Activated naive CD8-positive, alpha-beta T cell treated with anti-CD3 and anti-CD28 coated beads for 36 hours (primary cell): ENCODE data around the gene ZFP30. TPM values are rescaled to one million over a fixed set of nuclear protein-coding genes. Genes with fewer than 3 reads are reported as not detected.
"Not testable (repeated sequence)": the region's sequence is repeated elsewhere in the genome, so short reads cannot be mapped to it uniquely, and the experiment has no call there.

ENCODE experiments used
- DNase-seq: peaks from one replicate; pipeline ENCODE4 v3.0.0; 2021
- H3K27ac Mint-ChIP-seq: one replicate; pipeline ENCODE4 v1.8.0; 2022; ENCODE audit warnings: mild to moderate bottlenecking, moderate library complexity, mixed read lengths
- H3K27me3 Mint-ChIP-seq: one replicate; pipeline ENCODE4 v1.8.0; 2022; ENCODE audit warnings: mild to moderate bottlenecking, mixed read lengths
- H3K36me3 Mint-ChIP-seq: one replicate; pipeline ENCODE4 v1.8.0; 2021; ENCODE audit warnings: mild to moderate bottlenecking, mixed read lengths
- H3K4me1 Mint-ChIP-seq: one replicate; pipeline ENCODE4 v1.8.0; 2021; ENCODE audit warnings: mixed read lengths
- H3K4me3 Mint-ChIP-seq: one replicate; pipeline ENCODE4 v1.8.0; 2022; ENCODE audit warnings: mild to moderate bottlenecking, moderate library complexity, mixed read lengths
- H3K9me3 Mint-ChIP-seq: one replicate; pipeline ENCODE4 v1.8.0; 2022; ENCODE audit warnings: mixed read lengths
- total RNA-seq, 2 experiments: library from RNA; stranded (reverse); gene quantifications; one replicate each; pipeline ENCODE4 v1.2.3, GENCODE V29; 2021

ZFP30 gene
- total RNA-seq = 1 to 10 TPM; 7.8 to 8.3 TPM

DNA sequence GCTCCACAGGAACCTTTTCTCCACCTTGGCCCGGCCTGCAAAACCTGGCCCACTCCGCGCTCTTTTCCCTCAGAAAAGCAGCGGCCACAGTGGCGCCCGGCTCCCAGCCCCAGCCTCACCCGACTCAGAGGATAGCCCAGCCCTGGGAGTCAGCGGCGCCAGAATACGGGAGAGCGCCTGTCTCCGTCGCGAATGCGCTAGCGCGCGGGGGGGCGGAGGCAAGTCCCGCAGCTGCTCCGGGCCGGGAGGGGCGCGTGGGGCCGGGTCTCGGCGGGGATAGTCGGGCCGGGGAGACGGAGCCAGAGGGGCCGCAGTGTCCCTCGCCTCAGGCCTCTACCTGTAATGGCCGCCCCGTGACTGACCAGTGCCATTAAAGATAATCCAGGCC lies at the start of gene ZFP30:
ZFP30 (minus strand) TSS at position 165 of the 388 bp plus-strand sequence. CDS start 7,643 bp downstream, outside the sequence.
- Mint-ChIP-seq H3K9me3 (peaks cover 28% of the 10 kb centered on the region), H3K4me3 (peak within 1 kb of the TSS; percentile 84), H3K27ac (peak within 1 kb of the TSS; percentile 96), H3K4me1 (peaks cover 34% of the 10 kb centered on the region), H3K27me3 (no peaks in the 10 kb centered on the region), H3K36me3 (peaks cover 42% of the 10 kb centered on the region)
- peak; percentile 86 for DNase-seq

DNA sequence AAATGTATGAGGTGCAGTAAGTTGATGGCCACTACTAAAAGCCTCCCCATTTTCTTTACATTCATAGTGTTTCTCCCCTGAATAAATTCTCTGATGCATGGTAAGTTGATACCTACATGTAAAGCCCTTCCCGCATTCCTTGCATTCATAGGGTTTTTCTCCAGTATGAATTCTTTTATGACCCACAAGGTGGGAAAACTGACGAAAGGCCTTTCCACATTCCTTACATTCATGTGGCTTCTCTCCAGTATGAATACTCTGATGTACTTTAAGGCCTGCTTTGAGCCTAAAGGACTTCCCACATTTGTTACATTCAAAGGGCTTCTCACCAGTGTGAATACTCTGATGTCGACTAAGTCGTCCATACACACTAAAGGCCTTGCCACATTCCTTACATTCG lies 43.8 kb upstream of the ZFP30 start:
- Mint-ChIP-seq H3K4me3 (no peak overlapping the region), H3K36me3 (peaks cover 74% of the 10 kb centered on the region), H3K27me3 (no peaks in the 10 kb centered on the region), H3K4me1 (no peaks in the 10 kb centered on the region), H3K9me3 (peaks cover 48% of the 10 kb centered on the region), H3K27ac (no peak overlapping the region)
- DNase-seq = no peak

DNA sequence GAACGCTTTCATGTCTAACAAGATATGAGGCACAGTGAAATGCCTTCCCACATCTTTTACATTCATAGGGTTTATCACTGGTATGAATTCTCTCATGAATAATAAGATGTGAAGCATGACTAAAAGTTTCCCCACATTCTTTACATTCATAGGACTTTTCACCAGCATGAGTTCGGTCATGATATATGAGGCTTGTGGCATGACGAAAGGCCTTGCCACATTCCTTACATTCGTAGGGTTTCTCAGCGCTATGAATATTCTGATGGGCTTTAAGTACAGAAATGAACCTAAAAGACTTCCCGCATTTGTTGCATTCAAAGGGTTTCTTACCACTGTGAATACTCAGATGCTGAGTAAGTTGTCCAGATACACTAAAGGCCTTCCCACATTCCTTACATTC lies 43.0 kb upstream of the ZFP30 start:
- Mint-ChIP-seq H3K9me3 (peaks cover 46% of the 10 kb centered on the region), H3K36me3 (peaks cover 70% of the 10 kb centered on the region), H3K27ac (no peak overlapping the region), H3K27me3 (no peaks in the 10 kb centered on the region), H3K4me3 (no peak overlapping the region), H3K4me1 (no peaks in the 10 kb centered on the region)
- DNase-seq = no peak

DNA sequence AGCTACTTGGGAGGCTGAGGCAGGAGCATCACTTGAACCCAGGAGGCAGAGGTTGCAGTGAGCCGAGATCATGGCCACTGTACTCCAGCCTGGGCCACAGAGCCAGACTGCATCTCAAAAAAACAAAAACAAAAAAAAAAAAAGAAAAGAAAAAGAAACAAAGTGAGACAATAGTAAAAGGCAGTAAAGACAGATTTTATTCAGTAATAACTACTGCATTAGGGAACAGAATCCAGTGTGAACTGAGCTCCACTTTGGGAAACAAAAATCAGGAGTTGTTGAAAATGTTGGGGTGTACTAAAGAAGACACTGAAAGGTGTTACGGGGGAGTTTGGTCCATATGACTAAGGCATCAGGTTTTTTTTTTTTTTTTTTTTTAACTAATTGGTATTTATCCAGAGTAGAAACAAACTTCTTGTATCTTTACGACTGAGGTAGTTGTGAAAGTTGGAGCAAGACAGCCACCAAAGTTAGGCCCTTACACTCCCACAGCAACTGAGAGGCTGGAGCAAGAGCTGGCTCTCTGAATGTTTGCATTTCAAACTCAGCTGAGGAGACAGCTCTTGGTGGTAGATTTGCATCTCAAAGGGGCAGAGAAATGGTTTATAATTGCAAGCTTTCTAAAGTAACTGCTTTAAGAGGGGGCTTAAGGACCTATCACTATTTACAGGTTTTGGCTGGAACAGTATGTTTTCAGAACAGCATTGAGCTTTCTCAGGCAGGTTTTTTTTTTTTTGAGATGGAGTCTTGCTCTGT lies 40.1 kb upstream of the ZFP30 start:
- Mint-ChIP-seq H3K27ac (no peak overlapping the region), H3K4me3 (no peak overlapping the region), H3K36me3 (peaks cover 52% of the 10 kb centered on the region), H3K27me3 (no peaks in the 10 kb centered on the region), H3K9me3 (peaks cover 38% of the 10 kb centered on the region), H3K4me1 (peaks cover 6% of the 10 kb centered on the region)
- no peak for DNase-seq

DNA sequence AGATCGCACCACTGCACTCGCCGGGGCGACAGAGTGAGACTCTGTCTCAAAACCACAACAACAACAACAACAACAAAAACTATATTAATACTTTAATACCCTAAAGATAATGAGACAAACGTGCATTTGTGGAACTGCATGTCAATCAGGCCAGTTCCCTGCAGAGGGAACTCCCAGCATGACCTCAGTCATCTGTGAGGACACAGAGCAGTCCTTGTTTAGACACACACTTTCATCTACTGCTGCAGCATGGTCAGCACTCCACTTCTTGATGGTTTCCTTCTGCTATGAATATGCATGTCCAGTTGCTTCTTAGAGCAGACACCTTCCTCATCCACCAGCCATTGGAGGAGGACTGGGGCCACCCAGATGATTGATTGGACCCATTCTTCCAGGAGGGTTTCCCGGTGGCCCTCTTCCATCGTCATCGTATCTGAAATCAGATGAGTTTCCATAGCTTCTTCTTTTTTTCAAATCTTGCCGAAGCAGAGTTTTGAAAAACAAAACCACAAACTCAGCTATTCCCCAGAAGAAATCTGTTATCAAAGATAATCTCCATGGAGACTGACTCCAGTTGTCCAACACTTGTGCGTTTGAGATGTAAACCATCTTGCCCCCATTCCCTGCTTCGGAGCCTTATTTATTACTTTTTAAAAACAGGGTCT lies 37.8 kb upstream of the ZFP30 start:
- no peak for DNase-seq
- Mint-ChIP-seq H3K27me3 (no peaks in the 10 kb centered on the region), H3K4me1 (peaks cover 6% of the 10 kb centered on the region), H3K36me3 (peaks cover 42% of the 10 kb centered on the region), H3K9me3 (peaks cover 20% of the 10 kb centered on the region), H3K27ac (no peak overlapping the region), H3K4me3 (no peak overlapping the region)

DNA sequence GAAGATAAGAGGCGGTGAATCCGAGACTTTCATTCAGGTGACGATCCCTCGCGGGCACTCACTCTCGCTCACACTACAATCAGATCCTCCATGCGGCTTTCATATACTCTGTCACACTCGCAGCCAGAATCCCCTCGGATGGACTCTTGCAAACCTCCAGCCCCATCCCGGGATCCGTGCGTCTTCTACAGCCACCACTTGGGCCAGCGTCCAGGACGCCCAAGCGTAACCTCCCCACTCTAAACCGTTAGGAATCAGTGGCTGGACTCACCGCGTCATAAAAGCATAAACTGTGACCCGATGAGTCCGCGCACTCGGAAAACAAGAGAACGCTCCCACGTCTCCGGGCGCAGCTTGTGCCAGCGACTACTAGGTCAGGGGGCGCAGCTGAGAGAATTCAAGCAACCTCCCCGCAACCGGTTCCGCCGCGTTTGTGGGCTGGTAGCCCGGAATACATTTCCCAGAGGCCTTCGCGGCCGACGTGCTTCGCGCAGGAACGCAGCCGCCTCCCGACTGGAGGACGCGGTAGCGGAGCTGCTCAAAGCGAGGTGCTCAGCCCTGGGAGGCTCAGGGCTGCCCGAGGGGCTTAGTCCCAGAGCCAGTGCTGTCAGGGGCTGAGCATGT lies 36.7 kb upstream of the ZFP30 start:
- DNase-seq = peak; percentile 86
- peaks cover 19% of the 10 kb centered on the region for H3K9me3 Mint-ChIP-seq
- H3K27ac Mint-ChIP-seq = peak overlapping the region; percentile 98
- H3K36me3 Mint-ChIP-seq = peaks cover 41% of the 10 kb centered on the region
- peaks cover 6% of the 10 kb centered on the region for H3K4me1 Mint-ChIP-seq
- peak overlapping the region; percentile 93 for H3K4me3 Mint-ChIP-seq
- H3K27me3 Mint-ChIP-seq = no peaks in the 10 kb centered on the region

DNA sequence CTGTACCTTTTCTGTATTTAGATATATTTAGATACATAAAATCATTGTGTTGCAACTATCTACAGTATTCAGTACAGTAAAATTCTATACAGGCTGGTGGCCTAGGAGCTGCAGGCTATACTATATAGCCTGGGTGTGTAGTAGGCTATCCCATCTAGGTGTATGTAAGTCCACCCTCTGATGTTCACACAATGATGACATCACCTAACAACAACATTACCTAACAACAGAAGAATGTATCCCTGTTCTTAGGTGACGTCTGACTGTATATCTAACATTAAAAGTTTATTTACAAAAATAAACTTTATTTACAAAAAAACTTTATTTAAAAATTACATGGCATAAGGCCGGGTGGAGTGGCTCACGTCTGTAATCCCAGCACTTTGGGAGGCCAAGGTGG lies 28.3 kb upstream of the ZFP30 start:
- Mint-ChIP-seq H3K27me3 (no peaks in the 10 kb centered on the region), H3K27ac (no peak overlapping the region), H3K36me3 (peaks cover 48% of the 10 kb centered on the region), H3K9me3 (peaks cover 39% of the 10 kb centered on the region), H3K4me1 (no peaks in the 10 kb centered on the region), H3K4me3 (no peak overlapping the region)
- no peak for DNase-seq

DNA sequence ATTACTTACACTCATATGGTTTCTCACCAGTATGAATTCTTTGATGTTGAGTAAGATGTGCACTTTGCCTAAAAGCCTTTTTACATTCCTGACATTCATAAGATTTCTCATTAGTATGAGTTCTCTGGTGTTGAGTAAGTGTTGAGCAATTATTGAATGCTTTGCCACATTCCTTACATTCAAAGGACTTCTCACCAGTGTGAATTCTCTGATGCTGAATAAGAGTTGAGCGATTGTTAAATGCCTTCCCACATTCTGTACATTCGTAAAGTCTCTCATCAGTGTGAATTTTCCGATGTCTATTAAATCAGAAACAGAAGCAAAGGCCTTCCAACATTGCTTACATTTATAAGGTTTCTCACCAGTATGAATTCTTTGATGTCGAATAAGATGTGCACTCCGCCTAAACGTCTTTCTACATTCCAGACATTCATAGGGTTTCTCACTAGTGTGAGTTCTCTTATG lies 14.2 kb upstream of the ZFP30 start:
- no peak for DNase-seq
- H3K4me3 Mint-ChIP-seq = no peak overlapping the region
- no peak overlapping the region for H3K27ac Mint-ChIP-seq
- H3K4me1 Mint-ChIP-seq = no peaks in the 10 kb centered on the region
- H3K9me3 Mint-ChIP-seq = peaks cover 39% of the 10 kb centered on the region
- peaks cover 21% of the 10 kb centered on the region for H3K36me3 Mint-ChIP-seq
- no peaks in the 10 kb centered on the region for H3K27me3 Mint-ChIP-seq

DNA sequence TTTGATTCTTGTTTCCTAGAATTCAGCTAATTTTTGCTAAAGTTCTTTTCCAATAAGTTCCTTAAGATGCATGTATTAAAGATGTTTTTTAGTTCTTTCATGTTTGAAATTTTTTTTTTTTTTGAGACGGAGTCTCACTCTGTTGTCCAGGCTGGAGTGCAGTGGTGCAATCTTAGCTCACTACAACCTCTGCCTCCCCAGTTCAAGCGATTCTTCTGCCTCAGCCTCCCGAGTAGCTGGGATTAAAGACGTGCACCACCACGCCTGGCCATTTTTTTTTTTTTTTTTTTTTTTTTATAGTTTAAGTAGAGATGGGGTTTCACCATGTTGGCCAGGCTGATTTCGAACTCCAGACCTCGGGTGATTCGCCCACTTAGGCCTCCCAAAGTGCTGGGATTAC lies 1.9 kb upstream of the ZFP30 start:
- not testable (repeated sequence) for H3K27me3 Mint-ChIP-seq, DNase-seq, H3K27ac Mint-ChIP-seq
- Mint-ChIP-seq H3K4me3 (peak overlapping the region; percentile 84), H3K4me1 (peaks cover 34% of the 10 kb centered on the region), H3K36me3 (peaks cover 37% of the 10 kb centered on the region), H3K9me3 (peaks cover 28% of the 10 kb centered on the region)

DNA sequence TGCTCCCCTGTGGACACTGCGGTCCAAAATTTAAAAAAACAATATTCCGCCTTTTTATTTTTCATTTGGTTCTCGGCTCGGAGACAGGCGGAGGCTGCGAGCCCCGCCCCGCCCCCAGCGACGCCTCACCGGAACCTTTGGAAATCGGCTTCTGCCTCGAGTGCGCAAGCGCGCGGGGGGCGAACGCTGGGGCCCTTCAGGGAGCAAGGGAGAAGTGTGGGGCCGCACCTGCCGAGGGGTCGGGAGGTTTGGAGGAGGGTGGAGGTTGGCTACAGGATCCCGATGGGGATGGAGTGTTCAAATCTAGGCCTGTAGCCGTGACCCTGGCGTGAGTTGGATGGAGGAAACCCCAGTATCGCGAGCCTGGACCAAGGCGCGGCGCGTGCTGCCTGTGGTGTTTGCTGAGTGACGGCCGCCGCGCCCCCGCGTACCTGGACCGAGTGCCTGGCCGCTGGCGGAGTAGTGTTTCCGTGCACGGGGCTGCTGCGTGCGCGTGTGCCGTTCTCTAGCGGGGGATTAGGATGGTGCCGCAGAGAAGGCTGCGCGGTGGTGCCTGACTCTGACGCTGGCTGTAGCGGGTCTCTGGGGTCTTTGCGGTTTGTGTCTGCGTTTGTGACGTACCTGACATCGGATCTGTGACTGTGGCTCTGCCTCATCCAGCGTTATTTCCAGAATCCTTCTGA lies 565 bp upstream of the ZFP30 start:
- Mint-ChIP-seq H3K27me3 (no peaks in the 10 kb centered on the region), H3K27ac (peak overlapping the region; percentile 96), H3K4me3 (peak overlapping the region; percentile 84), H3K9me3 (peaks cover 24% of the 10 kb centered on the region), H3K36me3 (peaks cover 40% of the 10 kb centered on the region), H3K4me1 (peaks cover 34% of the 10 kb centered on the region)
- DNase-seq = peak; percentile 89

DNA sequence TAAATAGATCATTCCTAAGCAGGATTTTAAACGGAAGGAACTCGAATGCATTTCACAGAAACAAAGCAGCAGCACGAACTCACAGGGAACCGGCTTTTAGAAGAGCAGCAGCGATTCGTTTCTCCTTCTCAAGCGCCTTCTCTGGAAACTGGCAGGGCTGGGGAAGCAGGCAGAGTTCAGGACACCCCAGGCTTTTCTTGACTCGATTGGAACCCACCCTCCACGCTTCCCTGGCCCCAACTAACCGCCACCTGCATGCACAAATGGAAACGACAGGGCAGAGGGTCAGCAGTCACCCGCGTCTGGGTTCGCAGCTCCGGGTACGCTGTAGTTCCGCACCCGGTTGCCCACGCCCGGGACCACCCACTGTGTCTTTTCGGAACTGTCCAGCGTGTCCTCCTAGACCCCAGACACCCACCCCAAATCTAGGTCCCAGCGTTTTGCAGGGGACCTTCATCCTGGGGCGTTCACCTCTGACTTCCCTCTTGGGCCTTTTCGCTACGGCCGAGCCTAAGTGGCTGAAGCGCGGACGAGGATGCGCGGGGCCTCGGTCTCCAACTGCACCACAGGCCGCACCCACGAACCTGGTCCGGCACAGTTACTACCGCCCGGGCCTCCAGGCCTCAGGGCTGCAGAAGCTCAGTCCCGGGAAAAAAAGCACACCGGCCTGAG lies 500 bp downstream of the ZFP30 start:
- H3K4me3 Mint-ChIP-seq = peak overlapping the region; percentile 84
- H3K4me1 Mint-ChIP-seq = peaks cover 34% of the 10 kb centered on the region
- H3K27ac Mint-ChIP-seq = peak overlapping the region; percentile 96
- peaks cover 28% of the 10 kb centered on the region for H3K9me3 Mint-ChIP-seq
- no peaks in the 10 kb centered on the region for H3K27me3 Mint-ChIP-seq
- peak; percentile 40 for DNase-seq
- H3K36me3 Mint-ChIP-seq = peaks cover 46% of the 10 kb centered on the region

DNA sequence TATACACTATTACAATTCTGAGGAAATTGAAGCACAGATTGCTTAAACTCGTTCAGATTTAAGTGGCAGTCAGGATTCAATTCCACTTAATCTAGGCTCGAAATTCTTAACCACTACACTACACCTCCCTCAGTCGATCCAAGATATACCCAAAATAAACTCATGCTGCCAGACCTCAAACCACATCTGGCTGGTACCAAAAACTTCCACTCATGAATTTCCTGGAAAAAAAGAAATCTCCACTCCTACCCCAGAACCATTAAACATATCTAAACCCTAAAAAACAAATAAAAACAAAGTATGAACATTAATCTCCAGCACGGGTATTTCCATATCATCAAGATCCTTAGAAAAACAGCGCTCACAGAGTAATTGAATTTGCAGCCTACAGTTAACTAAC lies 1.1 kb downstream of the ZFP30 start:
- Mint-ChIP-seq H3K36me3 (peaks cover 51% of the 10 kb centered on the region), H3K27me3 (no peaks in the 10 kb centered on the region), H3K27ac (peak overlapping the region; percentile 96), H3K9me3 (peaks cover 25% of the 10 kb centered on the region), H3K4me1 (peaks cover 34% of the 10 kb centered on the region), H3K4me3 (peak overlapping the region; percentile 84)
- no peak for DNase-seq

DNA sequence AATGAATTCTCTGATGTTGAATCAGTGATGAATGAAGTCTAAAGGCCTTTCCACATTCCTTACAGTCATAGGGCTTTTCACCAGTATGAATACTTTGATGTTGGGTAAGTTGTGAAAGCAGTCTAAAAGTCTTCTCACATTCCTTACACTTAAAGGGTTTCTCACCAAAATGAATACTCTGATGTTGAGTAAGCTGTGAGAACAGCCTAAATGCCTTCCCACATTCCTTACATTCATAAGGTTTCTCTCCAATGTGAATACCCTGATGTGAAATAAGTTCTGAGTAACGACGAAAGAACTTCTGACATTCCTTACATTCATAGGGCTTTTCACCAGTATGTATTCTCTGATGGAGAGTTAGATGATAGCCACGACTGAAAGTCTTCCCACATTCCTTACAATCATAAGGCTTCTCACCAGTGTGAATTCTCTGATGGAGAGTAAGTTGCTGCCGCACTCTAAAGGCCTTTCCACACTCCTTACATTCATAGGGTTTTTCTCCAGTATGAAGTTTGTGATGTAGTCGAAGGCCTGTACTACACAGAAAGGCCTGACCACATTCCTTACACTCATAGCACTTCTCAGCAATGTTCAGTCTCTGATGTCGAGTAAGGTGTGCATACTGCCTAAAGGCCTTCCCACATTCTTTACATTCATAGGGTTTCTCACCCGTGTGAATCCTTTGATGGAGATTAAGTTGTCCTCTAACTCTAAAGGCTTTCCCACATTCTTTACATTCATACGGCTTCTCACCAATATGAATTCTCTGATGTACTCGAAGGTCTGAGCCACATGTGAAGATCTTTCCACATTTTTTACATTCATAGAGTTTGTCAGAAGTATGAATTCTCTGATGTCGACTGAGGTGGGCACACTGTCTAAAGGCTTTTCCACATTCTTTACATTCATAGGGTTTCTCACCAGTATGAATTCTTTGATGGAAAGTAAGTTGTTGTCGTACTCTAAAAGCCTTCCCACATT lies 19.9 kb downstream of the ZFP30 start:
- DNase-seq = no peak
- H3K27ac Mint-ChIP-seq = no peak overlapping the region
- no peaks in the 10 kb centered on the region for H3K27me3 Mint-ChIP-seq
- peaks cover 61% of the 10 kb centered on the region for H3K36me3 Mint-ChIP-seq
- peaks cover 46% of the 10 kb centered on the region for H3K9me3 Mint-ChIP-seq
- no peaks in the 10 kb centered on the region for H3K4me1 Mint-ChIP-seq
- H3K4me3 Mint-ChIP-seq = no peak overlapping the region
